GM18511 (cell line): ENCODE measurements around the gene GPR176.
A peak's percentile ranks its signal among the peaks of the same experiment; 100 is the strongest.

Experiments
- ATAC-seq: cut with Tn5 transposase; IDR thresholded peaks from one replicate; pipeline ENCODE4 v1.9.1; 2021; ENCODE audit warnings: mild to moderate bottlenecking, moderate library complexity; ENCODE audit not compliant: unreplicated experiment

GPR176 gene

DNA sequence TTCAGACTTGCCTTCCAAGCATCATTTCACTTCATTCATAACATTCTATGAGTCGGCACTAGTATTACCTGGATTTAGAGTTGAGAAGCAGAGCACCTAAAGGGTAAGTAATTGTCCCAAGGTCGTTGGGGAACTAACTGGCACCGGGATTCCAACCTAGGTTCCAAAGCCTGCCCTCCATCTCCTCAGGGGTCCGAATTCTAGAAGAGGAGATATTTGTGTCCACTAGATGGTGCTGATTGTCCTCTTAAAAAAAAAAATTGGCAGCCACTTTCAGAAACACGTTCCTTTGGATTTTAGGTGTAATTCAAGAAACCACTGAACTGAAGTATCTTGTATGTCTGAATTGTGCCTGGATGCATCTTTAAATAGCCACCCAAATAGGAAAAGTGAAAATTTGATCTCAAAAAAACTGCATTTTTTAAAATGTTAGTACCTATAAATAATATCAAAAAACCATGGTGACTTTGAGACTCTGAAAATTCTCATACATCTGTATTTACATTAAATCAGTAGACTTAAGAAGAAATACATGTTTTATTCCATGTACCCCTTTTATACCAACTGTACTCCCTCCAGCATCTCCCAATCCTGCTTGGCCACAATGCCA is 133.5 kb downstream of the GPR176 start:
- no peak for ATAC-seq

DNA sequence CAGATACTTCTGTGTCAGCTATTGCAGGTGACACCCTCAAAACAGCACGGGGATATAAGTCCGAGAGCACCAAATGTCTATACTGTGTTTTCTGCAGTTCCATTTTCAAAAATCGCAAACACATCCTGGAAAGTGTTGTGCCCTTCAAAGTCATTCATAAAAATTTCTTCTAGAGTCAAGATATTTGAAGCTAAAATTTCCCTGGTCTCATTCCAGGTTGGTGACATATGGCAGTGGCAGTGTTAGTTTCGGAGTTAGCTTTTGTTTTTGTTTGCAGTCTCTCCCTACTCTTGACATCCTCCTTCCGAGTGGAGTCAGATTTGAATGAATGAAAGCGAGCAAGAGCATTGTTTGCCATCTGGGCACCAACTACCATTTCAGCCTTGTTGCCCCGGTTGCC is 134.2 kb downstream of the GPR176 start:
- no peak for ATAC-seq

DNA sequence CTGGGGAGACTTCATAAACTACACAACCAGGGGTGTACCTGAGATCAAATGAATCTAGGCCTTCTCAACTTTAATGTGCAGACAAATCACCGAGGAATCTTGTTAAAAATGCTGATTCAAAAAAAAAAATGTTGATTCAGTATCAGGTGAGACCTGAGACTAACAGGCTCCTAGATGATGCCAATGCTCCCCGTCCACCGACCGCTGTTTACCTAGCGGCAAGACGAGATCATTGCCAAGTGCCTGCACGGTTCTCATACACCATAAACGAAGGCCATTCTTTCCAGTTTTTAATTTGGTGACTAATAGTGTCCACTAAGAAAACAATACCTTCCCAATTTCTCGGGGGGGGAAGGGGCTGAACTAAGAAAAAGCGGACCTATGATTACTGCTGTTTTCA is 134.9 kb downstream of the GPR176 start:
- ATAC-seq, result no peak

DNA sequence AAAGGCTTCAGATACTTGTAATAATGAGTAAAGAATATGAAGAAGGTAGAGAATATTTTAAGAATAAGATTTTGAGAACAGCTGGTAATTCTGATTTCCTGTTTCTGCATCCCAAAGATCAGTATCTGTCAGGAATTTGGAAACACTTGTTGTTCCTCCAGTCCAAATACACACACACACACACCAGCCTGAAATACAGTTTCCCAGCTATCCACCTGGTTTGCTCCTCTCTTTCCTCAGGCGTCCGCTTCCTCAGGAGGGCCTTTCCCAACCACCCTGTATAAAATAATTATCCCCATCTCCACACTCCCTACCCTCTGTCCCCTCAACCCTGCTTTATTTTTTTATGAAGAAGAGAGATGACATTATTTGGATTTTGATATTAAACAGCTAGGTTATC is 135.4 kb downstream of the GPR176 start:
- no peak for ATAC-seq

DNA sequence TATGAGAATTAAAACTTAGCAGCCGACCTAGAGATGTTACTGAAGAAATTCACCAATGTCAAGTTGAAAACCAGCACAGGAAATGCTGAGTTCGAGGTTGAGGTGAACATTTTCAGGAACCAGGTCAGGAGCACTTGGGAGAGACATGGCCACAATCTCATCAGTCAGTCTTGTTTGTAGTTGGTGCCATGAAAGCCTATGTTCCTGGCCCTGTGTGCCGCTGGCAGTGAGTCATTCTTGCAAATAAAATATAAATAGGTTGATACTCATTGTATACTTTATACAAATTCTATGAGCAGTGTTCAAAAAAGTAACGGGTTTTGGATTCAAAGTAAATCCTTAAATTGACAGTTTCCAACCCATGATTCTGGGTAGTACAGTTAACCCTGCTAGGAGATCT is 135.9 kb downstream of the GPR176 start:
- no peak for ATAC-seq

DNA sequence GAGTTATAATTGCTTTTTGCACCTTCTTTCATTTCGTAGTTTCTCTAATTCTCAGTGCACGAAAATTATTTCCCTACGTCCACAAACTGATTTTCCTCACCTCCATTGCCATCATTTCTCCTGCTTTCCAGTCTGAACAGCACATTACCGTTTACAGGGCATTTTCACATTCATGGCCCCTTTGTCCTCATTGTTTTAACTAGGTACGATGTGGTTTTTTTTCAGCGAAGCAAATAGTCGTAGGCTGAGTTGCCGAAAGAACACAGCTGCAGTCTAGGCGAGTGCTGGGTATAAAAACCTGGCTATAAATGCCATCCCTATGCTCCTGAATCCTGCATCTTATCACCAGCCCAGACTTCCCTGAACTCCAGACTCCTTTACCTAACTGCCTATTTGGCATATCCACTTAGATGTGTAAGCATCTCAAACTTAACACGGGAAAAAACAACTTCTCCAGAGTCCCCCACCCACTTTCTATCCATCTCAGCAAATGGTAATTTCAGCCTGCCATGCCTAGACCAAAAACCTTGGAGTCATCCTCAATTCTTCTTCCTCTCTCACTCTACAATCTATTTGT is 136.7 kb downstream of the GPR176 start:
- no peak for ATAC-seq

DNA sequence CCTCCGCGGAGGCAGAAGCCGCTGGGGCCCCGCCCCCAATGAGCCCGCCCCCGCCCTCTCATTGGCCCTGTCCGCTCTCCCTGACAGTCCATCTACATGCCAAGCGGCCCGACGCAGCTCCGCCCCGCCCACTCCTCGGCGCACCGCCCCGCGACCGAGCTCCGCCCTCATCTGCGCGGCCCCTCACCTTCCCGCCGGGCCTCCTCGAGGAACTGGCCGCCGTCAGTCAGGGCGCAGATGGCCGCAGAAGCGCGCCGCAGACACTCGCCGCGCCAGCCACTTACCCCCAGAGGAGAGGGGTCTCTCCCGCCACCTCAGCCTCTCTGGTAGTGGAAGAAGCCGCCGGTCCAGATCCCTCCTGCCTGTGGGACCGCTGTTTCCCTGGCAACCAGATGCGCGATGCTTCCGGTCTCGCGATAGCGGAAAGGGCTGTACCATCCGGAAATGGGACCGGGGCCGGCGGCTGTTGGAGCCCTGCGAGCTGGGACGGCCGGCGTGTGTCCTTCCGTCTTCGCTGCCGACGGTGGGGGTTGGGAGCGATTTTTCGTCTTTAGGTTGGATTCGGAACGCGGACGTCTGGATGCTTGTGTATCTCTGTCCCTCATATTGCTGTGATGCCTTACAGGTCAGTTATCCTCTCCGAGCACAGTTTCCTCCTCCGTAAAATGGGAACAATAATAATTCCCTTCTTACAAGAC is 137.5 kb downstream of the GPR176 start, which contains the start of gene FSIP1:
TSS of gene FSIP1 (minus strand) at position 401 of the 698 bp plus-strand sequence. CDS start 6,317 bp downstream, outside the sequence.
- peak; percentile 98 for ATAC-seq

DNA sequence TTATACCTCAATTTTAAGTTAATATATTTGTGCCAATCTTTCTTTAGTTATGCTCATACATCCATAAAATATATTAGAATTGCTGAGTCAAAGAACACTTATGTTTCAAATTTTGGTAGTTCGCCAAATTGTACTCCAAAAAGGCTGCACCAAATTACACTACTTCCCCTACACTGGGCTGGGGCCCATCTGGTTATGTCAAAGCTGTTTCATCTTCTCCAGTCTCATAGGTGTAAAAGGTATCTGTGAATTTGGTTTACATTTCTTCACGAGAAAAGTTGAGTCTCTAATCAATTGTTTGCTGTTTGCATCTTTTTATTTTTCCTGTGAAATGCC is 138.1 kb downstream of the GPR176 start:
- no peak for ATAC-seq

DNA sequence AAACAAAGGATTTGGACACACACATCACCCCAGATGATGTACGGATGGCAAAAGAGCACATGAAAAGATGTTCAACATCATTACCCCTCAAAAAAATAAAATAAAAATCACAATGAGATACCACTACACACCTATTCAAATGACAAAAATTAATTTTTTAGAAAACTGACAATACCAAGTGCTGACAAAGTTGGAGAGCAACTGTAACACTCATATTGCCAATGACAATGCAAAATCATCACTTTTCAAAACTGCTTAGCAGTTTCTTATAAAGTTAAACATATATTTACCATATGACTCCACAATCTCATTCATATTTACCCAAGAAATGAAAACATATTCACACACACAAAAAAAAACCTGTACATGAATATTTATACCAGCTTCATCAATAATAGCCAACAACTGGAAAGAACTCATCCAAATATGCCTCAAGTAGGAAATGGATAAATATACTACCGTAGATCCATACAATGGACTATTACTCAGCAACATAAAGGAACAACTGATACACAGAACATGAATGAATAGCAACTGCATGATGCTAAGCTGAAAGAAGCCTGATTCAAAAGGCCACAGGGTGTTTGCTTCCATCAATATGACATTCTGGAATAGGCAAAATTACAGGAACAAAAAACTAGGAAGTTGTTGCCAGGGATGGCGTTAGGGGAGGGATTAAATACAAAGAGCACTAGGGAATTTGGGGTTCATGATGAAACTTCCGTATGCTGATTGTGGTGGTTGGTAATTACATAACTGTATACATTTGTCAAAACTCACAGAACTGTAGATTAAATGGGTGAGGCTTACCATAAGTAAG is 138.7 kb downstream of the GPR176 start:
- no peak for ATAC-seq

DNA sequence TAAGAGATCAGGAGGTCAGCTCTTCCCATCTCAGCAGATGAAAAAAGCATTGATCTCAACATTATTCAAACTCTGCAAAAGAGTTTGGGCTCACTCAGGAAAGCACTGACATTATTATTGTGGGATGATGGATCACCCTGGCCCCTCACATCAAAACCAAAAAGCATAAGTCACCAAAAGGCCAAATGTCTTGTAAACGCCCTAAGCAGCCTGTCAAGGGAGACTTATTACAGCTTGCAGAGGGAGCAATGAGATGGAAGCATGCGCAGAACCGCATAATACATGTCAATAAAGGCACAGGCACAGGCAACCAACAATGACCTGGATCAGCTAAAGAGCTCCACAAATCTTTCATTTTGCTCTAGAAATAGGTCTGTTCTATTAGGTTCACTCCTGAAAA is 142.0 kb downstream of the GPR176 start:
- no peak for ATAC-seq

DNA sequence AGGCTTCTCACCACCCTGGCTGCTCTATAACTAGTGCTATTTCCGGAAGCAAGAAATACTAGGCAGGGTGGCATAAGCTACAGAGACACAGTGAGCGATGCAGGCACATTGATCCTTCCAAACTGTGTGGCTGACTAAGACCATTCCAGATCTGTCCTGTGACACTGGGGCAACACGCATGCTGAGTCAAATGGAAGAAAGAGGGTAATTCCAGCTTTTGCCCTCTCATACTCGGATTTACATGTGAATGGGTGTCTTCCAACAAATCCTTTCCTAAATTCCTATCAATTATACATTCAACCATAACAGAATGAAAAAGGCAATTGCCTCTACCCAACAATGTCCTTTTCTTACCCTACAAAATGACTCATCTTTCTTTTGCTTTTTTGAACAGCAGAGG is 142.6 kb downstream of the GPR176 start:
- no peak for ATAC-seq

DNA sequence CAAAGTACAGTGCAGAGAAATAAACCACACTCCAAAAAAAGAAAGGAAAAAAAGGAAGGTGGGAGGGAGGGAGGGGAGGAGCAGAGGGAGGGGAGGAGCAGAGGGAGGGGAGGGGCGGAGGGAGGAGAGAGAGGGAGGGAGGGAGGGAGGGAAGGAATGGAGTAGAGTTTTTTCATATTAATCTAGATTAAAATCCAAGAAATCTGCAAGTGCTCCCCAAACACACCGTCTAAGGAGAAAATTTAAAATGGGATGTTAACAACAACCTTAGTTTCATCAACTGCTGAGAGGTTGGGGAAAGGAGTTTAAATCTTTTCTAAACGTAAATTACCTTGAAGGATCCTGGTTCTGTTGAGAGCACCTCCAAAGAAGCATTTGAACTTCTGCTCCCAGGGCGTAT is 144.0 kb downstream of the GPR176 start:
- no peak for ATAC-seq

DNA sequence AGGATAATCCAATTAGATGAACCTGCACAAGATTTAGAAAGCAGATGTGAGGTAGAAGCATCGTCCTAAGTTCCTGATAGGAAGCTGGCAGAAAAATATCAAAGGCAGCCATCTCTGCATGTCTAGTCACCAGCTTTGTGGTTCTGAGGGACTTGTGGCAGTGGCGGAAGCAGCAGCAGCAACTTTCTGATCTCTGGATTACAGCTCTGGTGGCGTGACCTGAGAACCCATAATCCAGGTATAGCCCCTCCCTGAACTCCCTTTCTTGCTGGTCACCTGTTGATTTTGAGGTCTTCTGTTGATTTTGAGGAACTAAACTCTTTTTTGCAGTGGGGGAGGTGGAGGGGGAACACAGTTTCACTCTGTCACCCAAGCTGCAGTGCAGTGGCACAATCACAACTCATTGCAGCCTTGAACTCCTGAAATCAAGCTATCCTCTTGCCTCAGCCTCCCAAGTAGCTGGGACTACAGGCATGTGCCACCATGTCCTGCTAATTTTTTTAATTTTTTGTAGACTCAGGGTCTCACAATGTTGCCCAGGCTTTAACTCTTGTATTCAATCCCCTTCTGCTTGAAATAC is 145.3 kb downstream of the GPR176 start:
- no peak for ATAC-seq

DNA sequence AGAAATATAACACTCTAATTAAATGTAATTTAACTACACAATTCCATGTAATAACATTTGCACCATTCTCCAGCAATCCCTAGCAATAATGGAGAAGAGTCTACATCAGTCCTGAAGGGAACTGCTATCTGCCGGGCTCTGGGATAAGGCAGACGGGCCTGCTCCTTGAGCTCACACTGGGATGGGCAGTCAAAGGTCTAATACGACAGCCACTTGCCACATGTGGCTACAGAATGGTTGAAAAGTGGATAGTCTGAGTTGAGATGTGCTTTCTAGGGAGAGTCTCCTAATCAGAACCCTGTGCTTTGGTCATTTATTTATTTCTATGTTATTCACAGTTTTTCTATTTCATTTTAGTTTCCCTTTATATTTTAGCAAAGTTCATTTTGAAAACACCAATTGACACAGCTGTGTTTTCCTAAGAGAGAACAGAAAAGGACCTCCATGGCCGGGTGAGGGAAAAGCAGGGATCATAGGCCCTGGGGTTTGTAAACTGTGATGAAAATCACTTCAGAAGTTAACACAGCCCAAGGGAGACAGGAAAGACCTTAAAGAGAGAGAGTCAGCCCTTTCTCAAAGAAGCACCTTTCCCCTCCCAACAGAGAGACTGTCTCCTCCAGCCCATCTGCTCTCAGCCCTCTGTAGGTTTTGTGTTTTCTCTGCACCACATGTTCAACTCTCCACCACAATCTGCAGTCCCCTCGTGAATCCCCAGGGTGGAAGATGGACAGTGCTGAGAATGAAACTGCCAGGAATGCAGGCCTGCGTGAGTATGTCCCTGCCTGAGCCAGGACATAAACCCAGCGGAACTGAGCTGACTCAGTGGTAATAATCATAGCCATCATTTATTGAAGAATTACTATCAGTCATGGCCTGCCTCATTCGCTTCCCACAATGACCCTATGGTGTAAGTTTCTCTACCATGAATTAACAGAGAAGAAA is 149.0 kb downstream of the GPR176 start:
- ATAC-seq, result no peak

DNA sequence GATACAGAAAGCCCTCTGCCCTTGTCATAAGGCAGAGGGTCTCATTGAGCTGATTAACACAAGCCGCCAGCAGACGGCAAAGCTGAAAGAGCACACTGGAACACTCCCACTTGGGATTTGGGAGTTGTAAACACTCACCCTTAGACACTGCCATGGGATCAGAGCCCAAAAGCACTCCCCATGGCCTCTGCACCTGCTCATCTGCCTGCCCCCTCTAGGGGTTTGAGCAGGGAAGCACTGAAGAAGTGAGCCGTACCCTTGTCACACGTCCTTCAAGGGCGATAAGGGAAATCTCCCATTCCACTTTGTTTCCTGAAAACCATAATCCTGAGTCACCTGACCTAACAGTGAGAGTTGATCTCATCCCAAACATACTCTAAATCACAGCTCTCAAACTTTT is 152.1 kb downstream of the GPR176 start:
- no peak for ATAC-seq

DNA sequence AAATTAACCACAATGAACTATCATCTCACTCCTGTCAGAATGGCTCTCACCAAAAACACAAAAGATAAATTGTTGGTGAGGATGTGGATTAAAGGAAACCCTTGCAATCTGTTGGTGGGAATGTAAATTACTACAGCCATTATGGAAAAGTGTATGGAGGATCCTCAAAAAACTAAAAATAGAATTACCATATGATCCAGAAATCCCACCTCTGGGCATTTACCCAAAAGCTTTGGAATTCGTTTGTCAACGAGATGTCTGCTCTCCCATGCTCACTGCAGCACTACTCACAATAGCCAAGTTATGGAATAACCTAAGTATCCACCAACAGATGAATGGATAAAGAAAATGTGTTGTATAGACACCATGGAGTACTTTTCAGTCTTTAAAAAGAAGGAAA is 159.1 kb downstream of the GPR176 start:
- no peak for ATAC-seq

DNA sequence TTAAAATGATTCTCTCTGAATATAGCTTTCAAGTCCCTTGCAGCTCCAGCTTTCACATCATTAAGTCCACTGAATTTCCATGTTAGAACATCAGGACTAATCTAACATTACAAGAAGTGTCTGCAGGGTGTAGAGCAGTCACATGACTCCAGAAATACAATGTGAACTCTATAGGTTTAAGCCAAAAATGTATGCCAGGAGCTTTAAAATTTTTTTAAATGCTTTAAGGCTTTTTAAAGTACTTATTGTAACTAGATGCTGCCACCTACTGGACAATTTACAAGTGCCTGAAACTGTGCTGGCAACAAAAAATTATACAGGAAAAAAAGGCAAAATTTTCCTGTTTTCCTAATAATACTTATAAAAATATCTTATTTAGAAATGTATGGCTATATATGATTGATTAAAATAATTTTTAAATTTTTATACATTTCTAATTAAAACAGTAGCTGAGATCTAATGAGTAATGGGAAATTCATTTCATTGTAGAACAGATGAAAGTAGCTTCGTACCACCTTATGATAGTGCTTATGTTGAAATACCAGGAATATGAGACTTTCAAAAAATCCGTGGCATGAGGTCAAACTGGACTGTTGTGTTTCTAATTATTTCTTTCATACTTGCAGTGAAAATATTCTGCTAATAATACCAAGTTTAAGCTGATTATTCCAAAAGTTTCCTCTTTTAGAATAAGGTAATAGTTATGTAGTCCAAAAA is 163.1 kb downstream of the GPR176 start:
- ATAC-seq, result no peak

DNA sequence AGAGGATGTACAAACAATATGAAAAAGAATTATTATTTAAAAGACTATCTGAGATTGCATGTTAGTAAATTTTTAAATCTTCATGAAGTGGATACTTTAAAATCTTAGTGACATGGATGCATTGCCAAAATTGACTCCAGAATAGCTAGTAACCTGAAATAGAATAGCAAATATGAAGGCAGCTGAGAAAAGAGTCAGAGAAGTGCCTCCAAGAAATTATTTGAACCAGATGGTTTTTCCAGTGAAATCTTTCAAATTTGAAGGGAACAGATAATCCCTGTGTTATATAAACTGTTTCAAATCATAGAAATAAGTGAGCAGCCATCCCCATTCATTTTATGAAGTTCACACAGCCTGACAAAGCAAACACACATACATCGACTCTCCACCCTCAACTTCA is 167.1 kb downstream of the GPR176 start:
- ATAC-seq, result no peak

DNA sequence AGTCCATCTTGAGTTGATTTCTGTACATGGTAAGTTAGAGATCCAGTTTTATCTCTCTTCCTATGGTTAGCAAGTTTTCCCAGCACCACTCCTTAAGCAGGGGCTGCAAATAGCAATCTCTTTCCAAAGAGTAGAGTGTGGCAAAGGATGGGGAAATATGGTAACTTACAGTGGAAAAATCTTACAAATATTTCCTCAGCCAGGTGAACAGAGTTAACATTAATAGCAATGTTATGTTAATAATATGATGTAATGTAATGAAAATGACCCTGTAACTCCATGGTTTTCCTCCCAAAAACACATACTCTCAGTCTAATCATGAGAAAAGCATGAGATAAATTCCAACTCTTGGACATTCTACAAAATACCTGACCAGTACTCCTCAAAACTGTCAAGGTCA is 167.8 kb downstream of the GPR176 start:
- ATAC-seq, result no peak
